AG09319 (cell line): ENCODE measurements around the gene MOSPD2.

Experiments used
- DNase-seq: peaks from one replicate; pipeline ENCODE4 v3.0.0-alpha.2; 2010; ENCODE audit warnings: low read depth; ENCODE audit errors: extremely low read depth
- CTCF ChIP-seq: IDR thresholded peaks from 2 replicates; pipeline ENCODE4 v1.5.1; 2011; ENCODE audit warnings: low read depth, mild to moderate bottlenecking, inconsistent platforms, low read length, moderate library complexity

MOSPD2 gene

GRCh38 chrX:14872851-14873675, at the start of gene MOSPD2, which contains the start of gene FANCB:
Gene MOSPD2, plus strand, starts transcription at chrX:14873421. Its CDS starts 108 bp downstream, at chrX:14873529.
Gene FANCB, minus strand, starts transcription at chrX:14873069. Its CDS starts 7,559 bp downstream, at chrX:14865510.
- DNase-seq: peak; percentile 84
- no peak for TF ChIP-seq CTCF

GRCh38 chrX:14825851-14826250, 47.4 kb upstream of the MOSPD2 start:
- DNase-seq: no peak
- no peak for TF ChIP-seq CTCF

- TF ChIP-seq CTCF: no peak
Measured at GRCh38 chrX:14826319-14826718, 46.9 kb upstream of the MOSPD2 start.

GRCh38 chrX:14829643-14830042, 43.6 kb upstream of the MOSPD2 start:
- TF ChIP-seq CTCF: no peak
- DNase-seq: no peak

More at GRCh38 chrX:14826319-14826718, 46.9 kb upstream of the MOSPD2 start:
- DNase-seq: no peak

- TF ChIP-seq CTCF: no peak
- no peak for DNase-seq
Measured at GRCh38 chrX:14832151-14832550, 41.1 kb upstream of the MOSPD2 start.

GRCh38 chrX:14832586-14832985, 40.6 kb upstream of the MOSPD2 start:
- TF ChIP-seq CTCF: no peak
- DNase-seq: no peak

GRCh38 chrX:14837155-14837554, 36.1 kb upstream of the MOSPD2 start:
- TF ChIP-seq CTCF: no peak
- DNase-seq: no peak
